Epithelial cell of proximal tubule (primary cell): Measurements from ENCODE around the gene SLAMF1. TPM values are rescaled to one million over a fixed set of nuclear protein-coding genes. Genes with fewer than 3 reads are reported as not detected.

ENCODE experiments used
- DNase-seq: peaks from one replicate; pipeline ENCODE4 v3.0.0-alpha.2; 2011; ENCODE audit warnings: low read depth
- H3K4me3 ChIP-seq: 2 replicates; pipeline ENCODE4 v1.5.1; 2011; ENCODE audit warnings: low read depth, mild to moderate bottlenecking, low read length
- CTCF ChIP-seq: conservative IDR thresholded peaks from 2 replicates; pipeline ENCODE4 v1.5.1; 2012; ENCODE audit warnings: low read depth, mild to moderate bottlenecking, low read length
- total RNA-seq: library from RNA; depleted of rRNA; stranded (reverse); fragments of >200 nt; gene quantifications from 2 replicates; pipeline ENCODE4 v1.2.3, GENCODE V29; 2015

Gene SLAMF1
- total RNA-seq, 1 donor from 2014 or later, result not detected

GRCh38 chr1:160646180-160646579, 664 bp downstream of the SLAMF1 start:
- no peak for DNase-seq
- no peak overlapping the region for H3K4me3 ChIP-seq
- no peak for TF ChIP-seq CTCF

- H3K4me3 ChIP-seq, result no peak overlapping the region
- no peak for TF ChIP-seq CTCF
- no peak for DNase-seq
These were observed 1.3 kb downstream of the SLAMF1 start for GRCh38 chr1:160645386-160646130.

GRCh38 chr1:160644399-160644798, 2.4 kb downstream of the SLAMF1 start:
- DNase-seq, result no peak
- H3K4me3 ChIP-seq, result no peak overlapping the region
- TF ChIP-seq CTCF, result no peak

GRCh38 chr1:160643138-160643537, 3.7 kb downstream of the SLAMF1 start:
- H3K4me3 ChIP-seq, result no peak overlapping the region
- no peak for DNase-seq
- no peak for TF ChIP-seq CTCF

- TF ChIP-seq CTCF, result no peak
- no peak for DNase-seq
- H3K4me3 ChIP-seq, result no peak overlapping the region
These were observed 4.6 kb downstream of the SLAMF1 start for GRCh38 chr1:160642281-160642644.

- no peak for TF ChIP-seq CTCF
- no peak overlapping the region for H3K4me3 ChIP-seq
- no peak for DNase-seq
These were observed 5.2 kb downstream of the SLAMF1 start for GRCh38 chr1:160641323-160642280.
